Activated CD8-positive, alpha-beta memory T cell treated with anti-CD3 and anti-CD28 coated beads for 36 hours (primary cell): ENCODE measurements around the gene WDR91. TPM values are rescaled to one million over a fixed set of nuclear protein-coding genes. Genes with fewer than 3 reads are reported as not detected.

Experiments
- CTCF ChIA-PET: fragments of 350-600 bp; sonication (Branson Sonifier 250); formaldehyde crosslinking; loops from one replicate; lab custom pipeline; 2021; ENCODE audit warnings: antibody characterized with exemption; lab: Charles Lee
- POLR2A ChIA-PET: fragments of 350-600 bp; sonication (Branson Sonifier 250); formaldehyde crosslinking; loops from one replicate; lab custom pipeline; 2021; ENCODE audit warnings: antibody characterized with exemption; lab: Charles Lee
- total RNA-seq, 2 experiments: library from RNA; stranded (reverse); gene quantifications; one replicate each; pipeline ENCODE4 v1.2.3, GENCODE V29; 2021

Gene WDR91
- total RNA-seq = 10 to 100 TPM; 23.9 to 29.1 TPM

DNA sequence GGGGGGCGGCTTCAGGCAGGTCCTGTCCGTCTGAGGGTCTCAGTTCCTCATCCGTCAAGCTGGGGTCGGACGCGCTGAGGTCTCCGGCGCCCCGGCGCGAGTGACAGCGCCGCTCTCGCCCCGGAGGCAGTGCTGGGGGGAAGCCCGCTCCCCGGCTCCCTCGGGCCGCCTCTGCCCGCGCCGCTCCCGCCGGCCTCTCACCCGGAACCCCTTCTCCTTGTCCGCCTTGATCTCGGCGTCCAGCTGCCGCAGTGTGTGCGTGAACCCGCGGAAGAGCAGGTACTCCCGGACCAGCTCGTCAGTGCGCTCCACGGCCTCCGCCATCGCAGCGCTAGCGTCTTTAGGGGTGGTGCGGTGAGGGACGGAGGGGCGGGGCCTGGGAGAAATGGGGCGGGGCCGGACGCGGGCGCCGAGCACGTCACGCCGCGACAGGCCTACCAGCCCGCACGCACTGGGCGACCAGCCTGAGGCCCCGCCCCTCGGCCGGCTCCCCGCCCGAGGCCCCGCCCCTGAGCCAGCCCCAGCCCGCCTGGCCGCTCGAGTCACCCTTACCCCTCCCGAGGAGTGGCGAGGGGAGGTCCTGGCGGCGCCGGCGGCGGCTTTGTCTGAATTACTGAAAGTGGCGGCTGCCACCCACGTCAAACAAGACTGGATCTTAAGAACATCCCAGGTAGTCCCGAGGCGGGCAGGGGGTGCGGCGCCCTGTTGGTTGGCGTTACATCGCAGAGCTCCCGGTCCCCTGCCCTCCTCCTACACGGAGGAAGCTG is at the start of gene WDR91:
TSS of gene WDR91 (minus strand) at position 348 of the 767 bp plus-strand sequence. CDS start at position 324, 24 bp downstream.
- ChIA-PET CTCF (interaction anchor here (0.9 to 2.9 kb wide), 2 partner anchors 31 to 41 kb away, joined by 3 to 19 read pairs; partner anchors contain the start of gene CYREN), POLR2A (interaction anchor here (0.5 to 2.0 kb wide), 3 partner anchors 42 to 564 kb away, joined by 3 to 12 read pairs (median 3); partner anchors contain the start of genes CYREN and TMEM140)

DNA sequence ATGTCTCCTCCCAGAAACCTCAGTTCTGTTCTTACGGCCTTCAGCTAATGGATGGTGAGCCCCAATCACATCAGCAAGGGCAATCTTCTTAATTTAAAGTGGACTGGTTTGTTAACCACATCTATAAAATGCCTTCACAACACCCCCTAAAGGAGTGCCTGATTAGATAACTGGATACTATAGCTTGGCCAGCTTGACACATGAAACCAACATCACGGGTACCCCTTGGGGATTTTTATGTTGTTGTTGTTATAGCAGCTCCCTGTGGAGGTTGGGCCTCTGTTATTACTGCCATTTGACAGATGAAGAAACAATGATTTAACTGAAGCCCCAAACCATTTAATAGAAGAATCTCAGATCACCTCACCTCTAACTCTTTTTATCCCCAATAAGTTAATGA is 49.1 kb upstream of the WDR91 start:
- ChIA-PET POLR2A (no interaction called here), CTCF (interaction anchor here (1.5 kb wide), 1 partner anchor 14 kb away, joined by 4 read pairs; no protein-coding TSS in a partner anchor)

DNA sequence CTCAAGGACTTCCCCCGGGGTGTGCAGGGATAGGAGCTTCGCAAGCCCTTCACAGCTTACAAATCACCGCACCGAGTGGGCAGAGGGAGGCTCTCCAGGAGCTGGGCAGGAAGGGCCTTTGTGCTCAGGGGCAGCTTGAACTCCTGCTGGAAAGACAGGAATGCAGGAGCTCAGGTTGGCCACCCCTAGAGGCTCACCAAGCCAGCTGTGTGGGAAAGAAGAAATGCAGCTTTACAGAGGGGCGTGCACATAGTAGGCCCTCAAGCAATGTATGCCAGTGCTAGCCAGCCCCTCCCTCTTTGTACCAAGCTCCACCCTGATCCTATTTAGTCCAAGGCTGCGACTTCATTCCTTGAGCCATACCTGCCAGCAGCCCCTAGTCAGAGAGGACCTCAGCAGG is 48.4 kb upstream of the WDR91 start:
- POLR2A ChIA-PET = no interaction called here
- CTCF ChIA-PET = no interaction called here

DNA sequence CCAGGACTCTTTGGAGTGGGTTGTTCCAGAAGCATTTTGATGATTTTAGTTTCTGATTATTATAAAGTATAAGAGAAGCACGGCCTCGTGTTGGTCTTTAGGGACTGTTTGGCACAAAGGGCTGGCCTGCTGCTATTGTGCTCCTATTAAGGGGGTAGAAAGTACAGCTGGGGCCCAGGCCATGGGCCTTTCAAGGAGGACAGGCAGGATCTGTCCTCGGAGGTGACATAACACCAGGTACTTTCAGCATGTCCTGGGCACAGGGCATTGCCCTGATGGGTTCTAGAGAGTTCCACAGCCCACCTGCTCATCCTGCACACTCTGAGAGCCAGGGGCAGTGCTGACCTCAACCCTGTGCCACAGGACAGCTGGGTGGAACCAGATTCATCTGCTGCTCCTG is 47.3 kb upstream of the WDR91 start:
- ChIA-PET POLR2A (no interaction called here), CTCF (interaction anchor here (1.2 kb wide), 1 partner anchor 15 kb away, joined by 3 read pairs; no protein-coding TSS in a partner anchor)

DNA sequence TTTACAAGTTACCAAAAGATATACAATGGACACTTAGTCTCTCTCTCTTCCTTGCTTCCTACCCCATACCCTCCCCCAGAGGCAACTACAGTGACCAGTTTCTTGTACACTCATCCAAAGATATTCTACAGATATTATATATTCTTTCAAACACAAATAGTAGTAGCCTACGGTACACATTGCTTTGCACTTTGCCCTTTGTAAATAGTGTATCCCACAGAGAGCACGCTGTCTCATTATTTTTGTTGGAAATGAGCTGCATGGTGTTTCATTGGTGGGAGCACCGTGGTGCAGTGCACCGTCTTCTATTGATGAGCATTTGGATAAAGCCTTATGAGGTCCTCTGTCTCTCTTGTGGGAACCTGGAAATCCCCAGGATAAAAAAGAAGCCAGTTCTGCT is 46.5 kb upstream of the WDR91 start:
- POLR2A ChIA-PET = no interaction called here

DNA sequence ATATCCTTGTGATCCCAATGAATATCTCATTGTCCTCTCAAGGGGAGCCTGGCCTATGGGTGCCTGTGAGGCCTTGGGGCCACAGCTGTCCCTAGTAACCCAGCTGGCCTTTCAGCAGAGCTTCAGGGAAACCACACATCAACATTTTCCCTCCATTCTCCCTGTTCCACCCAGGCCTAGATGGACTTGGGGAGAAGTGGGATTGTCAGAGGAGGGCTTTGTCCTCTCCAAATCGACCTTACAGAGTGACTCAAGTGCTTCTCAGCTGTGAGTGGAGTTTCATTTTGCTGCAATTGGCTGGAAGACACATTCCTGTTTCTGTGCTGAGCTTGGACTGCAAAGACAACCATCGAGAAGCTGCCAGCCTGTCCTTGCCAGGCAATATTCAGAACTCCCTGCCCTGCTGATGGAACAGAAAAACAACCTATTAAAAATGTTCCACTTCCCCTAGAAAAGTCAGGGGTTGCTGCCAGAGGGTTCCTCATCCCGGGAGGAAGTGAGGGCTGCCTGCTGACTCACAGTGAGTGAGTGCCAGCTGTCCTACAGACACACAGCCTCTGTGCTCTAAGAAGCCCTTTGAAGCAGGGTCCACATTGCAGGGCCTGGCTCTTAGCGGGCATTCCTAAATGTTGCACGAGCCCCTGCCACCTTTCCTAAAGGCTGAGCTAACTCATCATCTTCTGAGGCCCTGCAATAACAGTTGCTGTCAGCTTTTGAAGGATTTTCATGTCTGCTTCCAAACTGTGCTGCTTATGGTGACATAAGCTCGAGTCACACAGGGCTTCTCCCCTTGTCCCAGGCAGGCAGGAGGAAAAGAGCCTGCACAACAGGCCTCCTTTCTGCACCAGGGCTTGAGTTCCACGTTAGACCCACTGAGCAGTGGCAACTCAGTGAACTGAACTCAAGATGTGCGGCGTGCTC is 42.8 kb upstream of the WDR91 start:
- ChIA-PET POLR2A (no interaction called here), CTCF (no interaction called here)

More for the DNA sequence above, 46.5 kb upstream of the WDR91 start:
- CTCF ChIA-PET = interaction anchor here (1.2 kb wide), 1 partner anchor 16 kb away, joined by 3 read pairs; no protein-coding TSS in a partner anchor

DNA sequence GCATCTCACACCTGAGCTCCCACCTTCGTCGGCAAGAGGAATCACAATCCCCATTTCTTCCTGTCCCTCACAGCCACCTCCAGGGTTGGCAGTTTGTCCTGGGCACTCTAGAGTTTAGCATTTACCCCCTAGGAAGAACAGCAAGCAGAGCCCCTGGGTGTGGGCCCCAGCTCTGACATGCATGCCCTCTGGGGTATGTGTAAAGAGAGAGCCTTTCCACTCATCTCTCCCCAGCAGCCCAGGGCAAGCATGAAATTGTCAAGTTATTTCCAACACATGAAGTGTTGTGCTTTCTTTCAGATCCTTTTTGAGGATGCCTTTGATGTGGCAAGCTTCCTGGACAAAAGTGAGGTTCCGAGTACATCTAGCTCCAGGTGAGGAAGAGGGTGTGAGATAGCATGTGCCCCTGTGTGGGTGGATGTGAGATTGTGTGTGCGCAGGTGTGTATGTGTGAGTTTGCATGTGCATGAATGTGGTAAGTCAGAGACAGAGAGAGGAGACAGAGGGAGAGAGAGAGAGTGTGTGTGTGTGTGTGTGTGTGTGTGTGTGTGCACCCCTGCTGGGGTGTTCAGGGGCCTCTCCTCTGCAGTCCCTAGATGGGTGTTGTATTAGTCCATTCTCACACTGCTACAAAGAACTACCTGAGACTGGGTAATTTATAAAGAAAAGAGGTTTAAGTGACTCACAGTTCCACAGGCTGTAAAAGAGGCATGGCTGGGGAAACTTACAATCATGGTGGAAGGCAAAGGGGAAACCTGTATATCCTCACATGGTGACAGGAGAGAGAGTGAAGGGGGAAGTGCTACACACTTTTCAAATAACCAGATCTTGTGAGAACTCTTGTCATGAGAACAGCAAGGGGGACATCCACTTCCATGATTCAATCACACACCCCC is 40.4 kb upstream of the WDR91 start:
- CTCF ChIA-PET = no interaction called here
- POLR2A ChIA-PET = no interaction called here

DNA sequence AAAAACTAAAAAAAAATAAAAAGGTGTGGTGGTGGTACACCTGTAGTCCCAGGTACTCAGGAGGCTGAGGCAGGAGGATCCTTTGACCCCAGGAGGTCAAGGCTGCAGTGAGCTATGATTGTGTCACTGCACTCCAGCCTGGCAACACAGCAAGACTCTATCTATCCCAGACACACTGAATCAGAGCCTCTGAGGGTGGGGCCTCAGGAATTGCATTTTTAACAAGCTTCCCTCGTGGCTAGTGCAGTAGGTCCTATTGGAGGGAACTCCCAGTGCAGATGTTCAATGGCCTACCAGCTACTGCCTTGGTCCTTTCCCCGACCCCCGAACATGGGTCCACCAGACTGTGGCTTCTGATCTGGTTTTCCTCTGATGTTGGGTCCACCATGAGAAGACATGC is 37.2 kb upstream of the WDR91 start:
- POLR2A ChIA-PET = no interaction called here
- CTCF ChIA-PET = no interaction called here

DNA sequence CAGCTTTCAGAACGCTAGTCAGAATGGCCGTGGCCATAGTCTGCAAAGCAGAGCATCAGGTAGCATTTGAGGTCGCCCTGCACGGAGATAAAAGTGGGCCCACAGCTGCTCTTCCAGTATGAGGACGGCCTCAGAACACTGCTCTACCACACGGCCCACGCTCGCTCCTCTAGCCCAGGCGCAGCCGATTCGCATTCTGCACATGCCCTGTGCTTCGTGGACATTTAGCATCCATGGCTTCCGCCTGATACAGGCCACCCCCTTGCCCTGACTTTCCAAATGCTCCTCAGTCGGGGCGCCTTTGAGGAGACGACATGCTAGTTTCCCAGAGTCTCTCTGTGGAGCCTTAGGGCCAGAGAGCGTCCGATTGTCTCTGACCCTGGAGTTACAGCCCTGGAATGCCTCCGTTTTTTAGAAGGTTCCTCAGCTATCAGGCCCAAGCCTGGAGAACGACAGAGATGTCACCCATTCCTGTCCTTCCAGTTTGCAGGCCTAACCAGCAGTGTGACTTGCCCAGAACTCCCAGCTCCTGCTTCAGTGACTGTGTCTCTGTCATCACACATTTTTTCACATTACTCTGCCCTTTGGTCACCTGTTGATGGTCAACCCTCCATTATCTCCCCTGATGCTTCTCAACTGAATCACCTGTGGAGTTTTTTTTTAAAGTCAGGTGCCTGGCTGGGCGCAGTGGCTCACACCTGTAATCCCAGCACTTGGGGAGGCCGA is 36.6 kb upstream of the WDR91 start:
- ChIA-PET POLR2A (no interaction called here), CTCF (no interaction called here)

DNA sequence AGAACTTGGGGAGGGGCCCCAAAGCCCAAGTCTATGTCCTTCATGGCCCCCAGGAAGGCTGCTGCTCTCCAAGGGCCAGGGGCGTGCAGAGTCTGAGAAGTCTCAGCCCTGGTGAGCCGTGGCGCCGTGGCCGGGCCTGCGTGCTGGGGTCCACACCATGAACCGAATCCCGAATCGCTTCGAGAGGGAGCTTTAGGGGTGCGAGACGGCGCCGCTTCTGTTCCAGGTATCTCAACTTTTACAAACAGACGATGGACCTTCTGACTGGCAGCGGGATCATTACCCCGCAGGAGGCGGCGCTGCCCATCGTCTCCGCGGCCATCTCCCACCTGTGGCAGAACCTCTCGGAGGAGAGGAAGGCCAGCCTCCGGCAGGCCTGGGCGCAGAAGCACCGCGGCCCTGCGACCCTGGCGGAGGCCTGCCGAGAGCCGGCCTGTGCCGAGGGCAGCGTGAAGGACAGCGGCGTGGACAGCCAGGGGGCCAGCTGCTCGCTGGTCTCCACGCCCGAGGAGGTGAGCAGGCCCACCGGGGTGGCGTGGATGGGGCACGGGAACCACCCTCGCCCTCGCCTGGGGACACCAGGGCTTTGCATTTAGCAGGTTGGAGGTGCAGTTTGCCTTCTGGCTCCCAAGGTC is 35.0 kb upstream of the WDR91 start:
- ChIA-PET CTCF (interaction anchor here (1.0 kb wide), 1 partner anchor 9 kb away, joined by 3 read pairs; no protein-coding TSS in a partner anchor), POLR2A (no interaction called here)

DNA sequence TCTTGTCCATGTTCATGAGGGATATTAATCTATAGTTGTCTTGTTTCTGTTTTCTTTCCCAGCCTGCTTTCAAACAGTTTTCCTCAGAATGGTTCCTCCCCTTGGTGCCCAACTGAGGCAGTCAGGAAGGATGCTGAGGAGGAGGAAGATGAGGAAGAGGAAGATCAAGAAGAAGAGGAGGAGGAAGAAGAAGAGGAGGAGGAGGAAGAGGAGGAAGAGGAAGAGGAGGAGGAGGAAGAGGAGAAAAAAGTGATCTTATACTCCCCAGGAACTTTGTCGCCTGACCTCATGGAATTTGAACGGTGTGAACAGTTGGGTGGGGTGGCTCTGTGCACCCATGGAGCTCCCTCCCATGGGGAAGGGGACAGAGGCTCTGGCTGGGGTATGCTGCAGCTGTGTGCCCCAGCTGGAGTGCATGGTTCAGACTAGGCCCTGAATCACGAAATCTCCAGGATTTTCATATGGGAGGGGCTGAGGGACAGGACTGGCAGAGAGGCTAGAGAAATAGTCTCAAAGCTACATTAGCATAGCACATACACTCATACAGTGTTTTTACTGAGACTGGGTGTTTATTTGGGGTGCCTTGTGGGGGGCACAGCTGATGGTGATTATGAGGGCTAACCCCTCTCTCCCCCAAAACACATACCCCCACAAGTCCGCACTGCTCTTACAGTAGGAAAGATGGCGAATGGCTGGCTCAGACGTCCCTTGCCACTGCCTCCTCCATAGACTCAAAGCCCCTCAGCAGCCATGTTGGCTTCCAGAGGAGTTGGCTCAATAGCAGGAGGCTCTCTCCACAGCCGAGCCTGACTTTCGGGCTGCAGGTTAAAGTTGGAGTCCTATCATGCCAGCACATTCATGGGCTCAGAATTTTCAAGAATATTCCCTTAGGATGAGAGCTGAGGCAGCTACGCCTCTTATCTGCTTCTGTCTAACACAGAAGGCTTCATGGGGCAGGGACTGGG is 34.2 kb upstream of the WDR91 start:
- ChIA-PET POLR2A (no interaction called here), CTCF (interaction anchor here (1.0 kb wide), 1 partner anchor 8 kb away, joined by 3 read pairs; no protein-coding TSS in a partner anchor)

DNA sequence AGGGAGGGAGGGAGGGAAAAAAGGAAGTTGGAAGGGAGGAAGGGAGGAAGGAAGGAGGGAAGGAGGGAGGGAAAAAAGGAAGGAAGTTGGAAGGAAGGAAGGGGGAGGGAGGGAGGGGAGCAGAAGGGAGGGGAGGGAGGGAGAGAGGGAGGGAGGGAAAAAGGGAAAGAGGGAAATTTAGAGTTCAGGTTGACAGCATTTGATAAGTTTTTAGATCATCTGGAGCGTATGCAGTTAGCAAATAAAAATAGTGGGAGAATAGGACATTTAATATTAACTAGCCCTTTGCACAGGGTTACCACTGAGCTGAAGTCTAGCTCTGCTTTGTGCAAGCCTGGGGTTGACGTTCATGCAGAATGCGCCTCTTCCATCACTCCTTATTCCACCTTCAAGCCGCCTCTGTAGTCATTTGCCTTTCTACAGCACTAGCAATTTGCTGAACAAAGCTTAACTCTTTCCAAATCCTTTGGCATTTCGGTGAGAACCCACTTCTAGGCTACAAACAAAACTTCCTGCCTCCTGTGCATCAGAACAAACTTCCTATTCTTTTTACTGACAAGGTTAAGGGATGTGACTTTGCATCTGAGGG is 30.9 kb upstream of the WDR91 start:
- POLR2A ChIA-PET = no interaction called here
- CTCF ChIA-PET = interaction anchor here (1.5 kb wide), 1 partner anchor 32 kb away, joined by 3 read pairs; no protein-coding TSS in a partner anchor

DNA sequence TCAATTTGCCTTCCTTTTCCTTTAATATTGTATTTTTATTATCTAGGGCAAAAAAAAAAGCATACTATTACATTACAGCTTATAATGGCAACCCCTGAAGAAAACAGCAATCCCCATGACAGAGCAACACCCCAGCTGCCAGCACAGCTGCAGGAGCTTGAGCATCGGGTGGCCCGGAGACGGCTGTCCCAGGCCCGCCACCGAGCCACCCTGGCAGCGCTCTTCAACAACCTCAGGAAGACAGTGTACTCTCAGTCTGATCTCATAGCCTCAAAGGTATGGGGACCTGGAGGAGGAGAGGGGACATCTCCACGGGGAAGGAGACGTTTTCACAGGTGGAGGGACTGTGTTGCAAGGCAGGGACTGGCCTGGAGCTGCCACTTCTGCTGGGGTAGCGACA is 29.1 kb upstream of the WDR91 start:
- POLR2A ChIA-PET = no interaction called here
- CTCF ChIA-PET = no interaction called here

DNA sequence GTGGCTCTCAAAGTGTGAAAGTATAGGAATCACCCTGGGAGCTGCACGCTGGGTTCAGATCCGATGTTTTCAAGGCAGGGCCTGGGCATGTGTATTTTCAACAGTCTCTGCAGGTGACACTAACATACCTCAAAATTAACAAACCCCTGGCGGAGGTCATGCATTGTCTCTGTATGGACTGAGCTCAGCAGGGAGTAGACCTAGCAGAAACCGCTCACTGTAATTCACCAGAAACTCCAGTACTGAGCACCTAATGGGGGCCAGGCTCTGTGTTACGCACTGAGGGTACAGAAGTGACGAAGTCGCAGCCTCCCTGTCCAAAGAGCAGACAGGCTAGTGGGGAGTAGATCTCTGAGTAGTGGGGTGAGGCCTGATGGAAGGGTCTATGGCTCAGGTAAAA is 27.9 kb upstream of the WDR91 start:
- POLR2A ChIA-PET = no interaction called here
- CTCF ChIA-PET = no interaction called here

DNA sequence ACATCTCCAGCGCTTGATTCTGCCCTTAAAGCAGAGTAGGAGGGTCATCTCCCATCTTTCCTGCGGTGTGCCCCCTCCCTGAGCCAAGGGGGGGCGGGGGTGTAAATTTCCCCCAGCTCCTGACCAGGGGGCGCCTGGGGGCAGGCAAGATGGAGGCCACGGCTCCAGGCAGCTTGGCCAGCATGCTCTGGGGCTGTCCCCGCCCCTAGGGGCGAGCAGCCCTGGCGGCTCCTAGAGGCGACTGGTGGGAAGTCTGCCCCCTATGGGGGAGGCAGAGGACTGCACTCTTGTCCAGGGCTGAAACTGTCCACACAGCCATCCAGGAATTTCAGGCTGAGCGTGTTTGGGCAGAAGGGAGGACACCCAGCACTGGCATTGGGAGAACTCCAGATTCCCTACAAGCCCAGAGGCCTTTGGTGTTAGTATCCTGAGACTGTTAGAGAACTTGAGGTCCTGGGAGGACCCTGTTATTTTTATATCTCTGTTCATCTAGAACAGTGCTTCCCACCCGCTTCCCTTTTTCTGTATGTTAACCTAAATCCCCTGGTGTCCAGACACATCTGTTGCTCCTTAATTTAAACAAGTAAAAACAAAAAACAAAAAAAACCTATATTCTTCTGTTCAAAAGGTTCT is 26.9 kb upstream of the WDR91 start:
- ChIA-PET CTCF (no interaction called here), POLR2A (no interaction called here)

DNA sequence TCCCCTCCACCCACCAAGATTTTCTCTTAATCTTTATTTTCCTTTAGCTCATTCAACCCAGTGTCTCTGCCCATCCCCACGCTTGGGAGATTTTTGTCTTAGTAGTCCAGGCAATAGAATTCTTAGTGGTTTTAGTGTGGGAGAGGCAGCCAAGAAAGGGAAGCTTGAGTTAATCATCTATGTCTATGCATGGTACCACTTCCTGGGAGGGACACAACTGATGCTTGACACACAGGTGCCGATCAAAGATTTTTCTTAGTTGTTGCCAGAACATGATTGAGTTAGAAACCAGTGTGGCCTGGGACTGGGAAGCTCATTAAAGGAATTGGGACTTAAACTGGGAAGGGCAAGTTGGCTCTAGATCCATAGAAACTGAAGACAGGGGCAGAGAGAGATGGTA is 25.4 kb upstream of the WDR91 start:
- POLR2A ChIA-PET = interaction anchor here (0.6 kb wide), 1 partner anchor 423 kb away, joined by 5 read pairs; no protein-coding TSS in a partner anchor
- CTCF ChIA-PET = interaction anchor here (0.7 kb wide), 1 partner anchor 9 kb away, joined by 3 read pairs; no protein-coding TSS in a partner anchor
